AG10803 (cell line): ENCODE data around the gene TRPV3.

Experiments used
- DNase-seq: peaks from one replicate; pipeline ENCODE4 v3.0.0; 2010; ENCODE audit warnings: low read depth
- H3K4me3 ChIP-seq: 2 replicates; pipeline ENCODE4 v1.5.1; 2011; ENCODE audit warnings: mild to moderate bottlenecking, low read length, control low read depth
- TF ChIP-seq, protein P1 (sequence below): conservative IDR thresholded peaks from 2 replicates; pipeline ENCODE4 v1.5.1; 2011; ENCODE audit warnings: mild to moderate bottlenecking, low read length, control low read depth, inconsistent platforms

TRPV3 gene

DNA sequence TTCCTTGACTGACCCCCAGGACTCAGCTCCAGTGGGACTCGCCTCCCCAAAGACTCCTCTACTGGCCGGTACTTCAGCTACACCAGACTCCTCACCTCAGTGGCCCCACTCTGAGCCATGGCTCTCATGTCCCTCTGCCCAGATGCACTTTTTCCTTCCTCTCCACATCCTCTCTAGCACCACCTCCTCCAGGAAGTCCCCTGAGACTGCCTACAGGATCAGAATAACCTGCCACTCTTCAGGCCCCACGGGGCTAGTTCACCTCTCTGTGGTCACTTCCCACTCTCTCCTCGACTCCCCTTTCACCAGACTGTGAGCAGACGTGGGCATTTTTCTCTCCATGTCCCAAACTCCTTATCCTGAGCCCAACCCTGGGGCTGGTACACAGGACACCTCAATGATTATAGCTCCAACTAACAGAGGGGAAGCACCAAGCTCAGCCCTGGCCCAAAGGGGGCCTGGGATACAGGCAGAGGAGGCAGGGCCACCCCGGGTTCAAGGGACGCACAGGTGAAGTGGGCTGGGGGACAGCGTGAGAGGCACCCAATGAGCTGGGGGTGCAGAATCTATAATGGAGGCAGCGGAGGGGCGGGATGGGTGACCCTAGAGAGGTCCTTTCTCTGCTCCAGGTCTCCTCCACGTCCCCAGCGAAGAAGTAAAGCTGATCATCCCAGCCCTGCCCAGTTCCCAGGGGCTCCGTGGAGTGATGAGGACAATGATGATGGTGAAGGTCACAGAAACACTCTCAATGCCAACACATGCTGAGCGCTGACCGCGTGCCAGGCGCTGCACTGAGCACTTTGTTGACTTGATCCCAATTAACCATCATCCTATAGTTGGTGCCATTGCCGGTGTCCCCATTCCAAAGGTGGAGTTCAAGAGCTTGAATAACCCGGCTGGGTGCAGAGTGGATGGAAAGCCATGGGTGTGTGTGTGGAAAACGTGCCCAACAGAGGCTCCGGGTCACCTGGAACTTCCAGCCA is 3.9 kb downstream of the TRPV3 start:
- no peak overlapping the region for H3K4me3 ChIP-seq
- TF ChIP-seq, protein P1, sequence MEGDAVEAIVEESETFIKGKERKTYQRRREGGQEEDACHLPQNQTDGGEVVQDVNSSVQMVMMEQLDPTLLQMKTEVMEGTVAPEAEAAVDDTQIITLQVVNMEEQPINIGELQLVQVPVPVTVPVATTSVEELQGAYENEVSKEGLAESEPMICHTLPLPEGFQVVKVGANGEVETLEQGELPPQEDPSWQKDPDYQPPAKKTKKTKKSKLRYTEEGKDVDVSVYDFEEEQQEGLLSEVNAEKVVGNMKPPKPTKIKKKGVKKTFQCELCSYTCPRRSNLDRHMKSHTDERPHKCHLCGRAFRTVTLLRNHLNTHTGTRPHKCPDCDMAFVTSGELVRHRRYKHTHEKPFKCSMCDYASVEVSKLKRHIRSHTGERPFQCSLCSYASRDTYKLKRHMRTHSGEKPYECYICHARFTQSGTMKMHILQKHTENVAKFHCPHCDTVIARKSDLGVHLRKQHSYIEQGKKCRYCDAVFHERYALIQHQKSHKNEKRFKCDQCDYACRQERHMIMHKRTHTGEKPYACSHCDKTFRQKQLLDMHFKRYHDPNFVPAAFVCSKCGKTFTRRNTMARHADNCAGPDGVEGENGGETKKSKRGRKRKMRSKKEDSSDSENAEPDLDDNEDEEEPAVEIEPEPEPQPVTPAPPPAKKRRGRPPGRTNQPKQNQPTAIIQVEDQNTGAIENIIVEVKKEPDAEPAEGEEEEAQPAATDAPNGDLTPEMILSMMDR, result no peak
- DNase-seq, result no peak

- TF ChIP-seq, protein P1, result no peak
- H3K4me3 ChIP-seq, result no peak overlapping the region
- DNase-seq, result no peak
Measured at GRCh38 chr17:3552916-3553315, 4.7 kb downstream of the TRPV3 start.

GRCh38 chr17:3551189-3551588 is 6.4 kb downstream of the TRPV3 start:
- H3K4me3 ChIP-seq, result no peak overlapping the region
- TF ChIP-seq, protein P1, result no peak
- no peak for DNase-seq

GRCh38 chr17:3549610-3550162 is 7.9 kb downstream of the TRPV3 start:
- TF ChIP-seq, protein P1, result no peak
- H3K4me3 ChIP-seq, result no peak overlapping the region

DNA sequence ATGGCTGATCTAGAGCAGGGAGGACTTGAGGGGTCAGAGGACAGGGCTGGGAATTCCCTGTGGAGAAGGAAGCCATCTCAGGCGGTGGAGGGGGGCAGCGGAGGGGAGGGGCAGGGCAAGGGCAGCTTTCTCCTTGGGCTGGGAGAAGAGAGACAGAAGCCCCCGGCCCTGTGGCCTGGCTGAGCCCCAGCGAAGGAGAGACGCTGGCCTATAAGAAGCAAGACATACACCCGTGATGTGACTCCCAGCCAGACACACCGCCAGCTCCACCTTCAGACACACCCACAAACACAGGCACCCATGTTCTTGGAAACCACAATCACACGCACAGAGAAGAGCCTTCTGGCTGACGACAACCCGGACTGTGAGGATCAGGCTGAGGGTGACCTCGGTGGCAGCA is 10.0 kb downstream of the TRPV3 start:
- TF ChIP-seq, protein P1, result no peak
- H3K4me3 ChIP-seq, result no peak overlapping the region
- no peak for DNase-seq

More at GRCh38 chr17:3549610-3550162, 7.9 kb downstream of the TRPV3 start:
- DNase-seq, result no peak

DNA sequence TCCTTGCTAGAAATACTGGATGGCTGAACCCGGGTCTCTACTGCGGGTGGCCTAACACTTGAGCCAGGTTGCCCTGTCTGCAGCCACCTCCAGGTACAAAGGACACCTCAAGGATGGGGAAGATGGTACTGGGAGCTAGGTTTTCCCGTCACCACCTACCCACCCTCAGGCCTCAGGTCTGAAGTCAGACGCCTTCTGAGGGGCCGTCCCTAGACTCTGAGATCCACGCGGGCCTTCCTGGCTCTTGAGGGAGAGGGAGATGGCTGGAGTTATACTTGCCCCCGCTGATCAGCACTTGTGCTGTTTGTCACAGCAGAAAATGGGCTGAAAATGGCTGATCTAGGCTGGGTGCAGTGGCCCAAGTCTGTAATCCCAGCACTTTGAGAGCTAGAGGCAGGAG is 10.6 kb downstream of the TRPV3 start:
- DNase-seq, result no peak
- TF ChIP-seq, protein P1, result no peak
- H3K4me3 ChIP-seq, result no peak overlapping the region

DNA sequence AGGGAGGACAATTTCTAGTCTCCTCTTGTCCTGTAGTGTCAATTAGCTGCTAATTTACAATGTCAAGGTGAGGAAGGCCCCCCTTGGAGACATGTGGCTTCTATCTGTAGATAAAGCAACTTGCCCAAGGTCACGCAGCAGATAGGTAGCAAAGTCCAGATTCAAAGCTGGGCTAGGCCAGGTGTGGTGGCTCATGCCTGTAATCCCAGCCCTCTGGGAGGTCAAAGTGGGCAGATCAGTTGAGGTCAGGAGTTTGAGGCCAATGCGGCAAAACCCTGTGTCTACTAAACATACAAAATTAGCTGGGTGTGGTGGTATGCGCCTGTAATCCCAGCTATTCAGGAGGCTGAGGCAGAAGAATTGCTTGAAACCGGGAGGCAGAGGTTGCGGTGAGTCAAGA is 11.1 kb downstream of the TRPV3 start:
- no peak overlapping the region for H3K4me3 ChIP-seq
- TF ChIP-seq, protein P1, result no peak
- DNase-seq, result no peak
